HFF-Myc (cell line): ENCODE results near the gene GTF3A.

Experiments used
- DNase-seq: peaks from one replicate; pipeline ENCODE4 v3.0.0-alpha.2; 2011; ENCODE audit warnings: low read depth; ENCODE audit errors: extremely low read depth
- H3K4me3 ChIP-seq: replicated peaks from 2 replicates; pipeline ENCODE4 v1.5.1; 2011; ENCODE audit warnings: low read depth, mild to moderate bottlenecking, control low read depth, low read length
- CTCF ChIP-seq: IDR thresholded peaks from 2 replicates; pipeline ENCODE4 v1.5.1; 2012; ENCODE audit warnings: mild to moderate bottlenecking, low read depth, low read length, control low read depth; ENCODE audit errors: missing control alignments

Gene GTF3A

GRCh38 chr13:27424246-27425157, at the start of gene GTF3A:
TSS of gene GTF3A (plus strand) at chr13:27424619.
- TF ChIP-seq CTCF, result no peak
- H3K4me3 ChIP-seq, result peak within 1 kb of the TSS; percentile 79
- DNase-seq, result peak; percentile 32

GRCh38 chr13:27374650-27375049, 49.8 kb upstream of the GTF3A start:
- DNase-seq, result peak; percentile 66
- H3K4me3 ChIP-seq, result no peak overlapping the region
- peak; percentile 80 for TF ChIP-seq CTCF

- no peak overlapping the region for H3K4me3 ChIP-seq
- TF ChIP-seq CTCF, result peak; percentile 91
- peak; percentile 50 for DNase-seq
Observed at GRCh38 chr13:27375686-27376326, 48.6 kb upstream of the GTF3A start.

DNA sequence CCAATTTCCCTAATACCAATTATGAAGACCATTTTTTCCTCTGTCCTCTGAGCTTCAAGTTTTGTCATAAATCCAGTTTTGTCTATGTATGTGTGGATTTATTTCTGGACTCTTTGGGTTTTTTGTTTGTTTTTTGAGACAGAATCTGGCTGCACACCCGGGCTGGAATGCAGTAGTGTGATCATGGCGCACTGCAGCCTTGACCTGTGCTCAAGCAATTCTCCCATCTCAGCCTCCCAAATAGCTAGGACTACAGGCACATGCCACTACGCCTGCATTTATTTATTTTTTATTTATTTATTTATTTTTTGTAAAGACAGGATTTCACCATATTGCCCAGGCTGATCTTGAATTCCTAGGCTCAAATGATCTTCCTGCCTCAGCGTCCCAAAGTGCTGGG, 45.3 kb upstream of the GTF3A start:
- no peak for DNase-seq
- TF ChIP-seq CTCF, result no peak
- no peak overlapping the region for H3K4me3 ChIP-seq

DNA sequence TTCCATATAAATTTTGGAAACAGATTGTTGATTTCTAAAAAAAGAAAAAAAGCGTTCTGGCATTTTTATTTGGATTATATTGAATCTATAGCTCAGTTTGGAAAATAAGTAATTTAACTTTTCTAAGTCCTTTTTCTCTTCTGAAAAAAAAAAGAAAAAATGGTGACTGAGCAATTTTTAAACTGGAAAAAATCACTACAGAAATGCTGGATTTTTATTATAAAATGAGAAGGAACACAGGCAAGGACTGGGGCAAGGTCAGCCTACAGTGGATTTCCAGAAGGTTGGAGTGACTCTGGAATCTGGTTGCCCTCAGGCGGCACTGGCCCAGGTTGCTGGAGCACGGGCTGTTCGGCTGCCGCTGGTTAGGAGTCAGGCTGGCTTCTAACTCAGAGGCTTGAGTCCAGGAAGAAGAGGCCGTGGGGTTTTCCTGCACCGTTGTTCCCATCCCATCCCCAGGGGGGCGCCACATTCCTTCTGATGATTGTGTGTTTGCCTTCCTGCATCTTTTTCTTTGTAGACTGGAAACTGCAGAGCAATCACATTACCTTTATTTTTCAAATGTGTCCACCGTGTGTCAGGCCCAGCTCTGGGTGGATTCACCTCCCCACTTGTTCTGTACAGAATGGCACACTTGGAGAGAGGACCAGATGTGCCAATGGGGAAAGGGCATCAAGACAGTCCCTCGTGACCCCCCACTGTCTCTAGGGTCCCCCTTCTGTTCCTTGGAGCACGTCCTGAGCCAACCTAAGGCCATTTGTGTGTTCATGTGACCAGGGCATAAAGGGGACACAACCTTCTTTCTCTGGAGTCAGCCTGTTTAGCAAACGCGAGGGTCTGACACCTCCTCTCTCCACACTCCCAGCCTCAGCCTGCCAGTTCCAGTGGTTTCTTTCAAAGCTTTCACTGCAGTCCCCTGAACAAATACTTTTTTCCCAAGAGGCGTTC, 44.5 kb upstream of the GTF3A start:
- DNase-seq, result no peak
- TF ChIP-seq CTCF, result peak; percentile 69
- no peak overlapping the region for H3K4me3 ChIP-seq

- H3K4me3 ChIP-seq, result no peak overlapping the region
- DNase-seq, result no peak
- TF ChIP-seq CTCF, result no peak
Observed at GRCh38 chr13:27381601-27382000, 42.8 kb upstream of the GTF3A start.
